GM12875 (cell line): Measurements from ENCODE around the gene CPZ.

Experiments
- H3K4me3 ChIP-seq: one replicate; pipeline ENCODE4 v1.5.1; 2011; ENCODE audit warnings: low read depth, low read length, control low read depth
- CTCF ChIP-seq: IDR thresholded peaks from 2 replicates; pipeline ENCODE4 v1.5.1; 2011; ENCODE audit warnings: low read depth, mild to moderate bottlenecking, control low read depth, inconsistent platforms, low read length, moderate library complexity, borderline replicate concordance; ENCODE audit not compliant: insufficient read depth

CPZ gene

GRCh38 chr4:8647094-8647570, 54.6 kb downstream of the CPZ start:
- no peak overlapping the region for H3K4me3 ChIP-seq
- no peak for TF ChIP-seq CTCF

- TF ChIP-seq CTCF, result no peak
- no peak overlapping the region for H3K4me3 ChIP-seq
Measured at GRCh38 chr4:8647626-8648025, 55.1 kb downstream of the CPZ start.

- no peak overlapping the region for H3K4me3 ChIP-seq
- no peak for TF ChIP-seq CTCF
Measured at GRCh38 chr4:8648296-8648695, 55.7 kb downstream of the CPZ start.

- no peak overlapping the region for H3K4me3 ChIP-seq
Measured at GRCh38 chr4:8648816-8649630, 56.5 kb downstream of the CPZ start.

GRCh38 chr4:8649631-8650361, 57.2 kb downstream of the CPZ start:
- no peak for TF ChIP-seq CTCF
- H3K4me3 ChIP-seq, result no peak overlapping the region

More at GRCh38 chr4:8648816-8649630, 56.5 kb downstream of the CPZ start:
- TF ChIP-seq CTCF, result no peak

- H3K4me3 ChIP-seq, result no peak overlapping the region
- TF ChIP-seq CTCF, result no peak
Measured at GRCh38 chr4:8651661-8652180, 59.2 kb downstream of the CPZ start.
